Melanocyte of skin (primary cell): Measurements from ENCODE around the gene DCX. TPM values are rescaled to one million over a fixed set of nuclear protein-coding genes. Genes with fewer than 3 reads are reported as not detected.

ENCODE experiments used
- small RNA-seq, 2 donors: library from RNA; depleted of rRNA; stranded (forward); fragments of <200 nt; gene quantifications; one replicate each; pipeline ENCODE3, GENCODE V24; 2012
- total RNA-seq, 2 donors: library from RNA; depleted of rRNA; stranded (reverse); fragments of >200 nt; gene quantifications; 2 replicates each; pipeline ENCODE4 v1.2.3, GENCODE V29; 2012

Gene DCX
- 1 to 10 TPM in 1 of 2 donors, under 1 TPM in 1; 0.33 to 3.1 TPM for total RNA-seq

DNA sequence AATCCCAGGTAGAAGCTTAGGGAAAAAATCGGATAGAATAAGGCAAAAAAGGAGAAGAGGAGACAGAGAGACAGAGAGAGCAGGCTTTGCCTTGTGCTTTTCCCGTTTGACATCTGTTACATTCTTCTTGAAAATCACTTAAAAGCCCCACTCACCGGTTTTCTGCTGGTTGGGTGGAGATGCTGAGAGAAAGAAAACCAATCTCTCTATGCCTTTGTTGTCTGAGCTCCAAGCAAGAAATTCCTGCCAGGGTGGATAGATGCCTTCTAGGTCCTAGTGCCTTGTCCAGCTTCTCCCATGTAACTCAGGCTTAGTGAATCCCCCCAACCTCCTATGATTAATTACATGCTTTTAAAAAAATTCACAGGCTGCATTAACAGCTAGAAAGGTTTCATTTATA, at the start of gene DCX:
Gene DCX, minus strand, starts transcription at position 210 of the 400 bp plus-strand sequence. CDS start 1,794 bp downstream, outside the sequence.

GRCh38 chrX:111270339-111270738, 141.7 kb downstream of the DCX start, which contains the start of gene CAPN6:
TSS of gene CAPN6 (minus strand) at chrX:111270483. CDS start at chrX:111263936, 6,547 bp downstream.

Small RNAs within 50 kb of the gene (small RNA-seq; reads per million reads assigned to genes)
- gene RNU6-496P: 1.3 to 1.9 reads per million in 2 donors

Other genes starting within 250 kb of the DCX start
- gene CAPN6, start 141.7 kb downstream of the DCX start, total RNA-seq: not detected
- under 1 TPM; 0.33 to 0.34 TPM for gene SERTM2, start 99.5 kb upstream of the DCX start, total RNA-seq